Measurements from ENCODE around the gene LRRC3B.

Gene LRRC3B

GRCh38 chr3:26621906-26622620 lies 509 bp upstream of the LRRC3B start:
- TF ChIP-seq, protein P1, sequence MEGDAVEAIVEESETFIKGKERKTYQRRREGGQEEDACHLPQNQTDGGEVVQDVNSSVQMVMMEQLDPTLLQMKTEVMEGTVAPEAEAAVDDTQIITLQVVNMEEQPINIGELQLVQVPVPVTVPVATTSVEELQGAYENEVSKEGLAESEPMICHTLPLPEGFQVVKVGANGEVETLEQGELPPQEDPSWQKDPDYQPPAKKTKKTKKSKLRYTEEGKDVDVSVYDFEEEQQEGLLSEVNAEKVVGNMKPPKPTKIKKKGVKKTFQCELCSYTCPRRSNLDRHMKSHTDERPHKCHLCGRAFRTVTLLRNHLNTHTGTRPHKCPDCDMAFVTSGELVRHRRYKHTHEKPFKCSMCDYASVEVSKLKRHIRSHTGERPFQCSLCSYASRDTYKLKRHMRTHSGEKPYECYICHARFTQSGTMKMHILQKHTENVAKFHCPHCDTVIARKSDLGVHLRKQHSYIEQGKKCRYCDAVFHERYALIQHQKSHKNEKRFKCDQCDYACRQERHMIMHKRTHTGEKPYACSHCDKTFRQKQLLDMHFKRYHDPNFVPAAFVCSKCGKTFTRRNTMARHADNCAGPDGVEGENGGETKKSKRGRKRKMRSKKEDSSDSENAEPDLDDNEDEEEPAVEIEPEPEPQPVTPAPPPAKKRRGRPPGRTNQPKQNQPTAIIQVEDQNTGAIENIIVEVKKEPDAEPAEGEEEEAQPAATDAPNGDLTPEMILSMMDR (IDR thresholded peaks at IDR 0.05; ENCODE audit: low read depth, low read length) = no peak
- no peak overlapping the region for H3K4me3 ChIP-seq (replicated peaks in 1 of 2; ENCODE audit: low read depth in 2 of 2, low read length in 2 of 2)
- no peak for DNase-seq (ENCODE audit: low read depth in 2 of 2)

DNA sequence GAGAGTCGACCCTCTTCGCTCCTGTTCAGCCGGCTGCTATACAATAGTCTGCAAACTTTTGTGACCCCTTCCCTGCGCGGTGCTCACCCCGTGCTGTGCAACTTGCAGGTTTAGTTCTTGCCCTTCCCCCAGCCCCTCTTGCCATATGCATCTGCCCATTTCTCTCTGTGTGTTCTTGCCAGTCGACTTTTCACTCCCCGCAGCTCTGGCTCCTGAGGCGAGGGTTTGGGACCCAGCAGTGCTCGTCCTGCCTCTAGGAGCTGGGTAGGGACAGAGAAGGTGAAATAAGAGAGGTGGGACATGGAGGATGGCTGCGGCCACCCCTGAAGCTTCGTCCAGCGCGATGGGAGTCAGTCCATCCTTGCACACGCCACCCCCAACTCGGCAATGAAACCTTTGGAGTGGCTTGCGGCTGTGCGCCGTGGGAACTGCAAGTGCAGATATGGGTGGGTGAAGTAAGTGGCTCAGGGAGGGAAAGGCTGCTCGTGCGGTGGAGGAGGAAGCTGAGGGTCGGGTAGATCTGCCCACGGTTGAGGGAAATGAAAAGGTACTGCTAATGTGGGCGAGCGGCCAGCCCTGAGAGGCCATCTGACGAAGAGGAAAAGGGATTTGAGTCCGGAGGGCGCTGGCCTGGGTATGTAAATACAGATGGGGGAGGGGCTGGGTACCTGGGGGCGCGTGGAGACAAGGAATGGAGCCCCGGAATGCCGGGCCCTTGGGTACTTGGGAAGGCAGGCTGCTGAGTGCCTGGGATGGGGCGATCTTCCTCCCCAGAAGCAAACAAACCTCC lies 1.0 kb downstream of the LRRC3B start:
- no peak overlapping the region for H3K4me3 ChIP-seq (replicated peaks in 1 of 2; ENCODE audit: low read depth in 2 of 2, low read length in 2 of 2)
- TF ChIP-seq, protein P1 (IDR thresholded peaks at IDR 0.05; ENCODE audit: low read depth, low read length) = no peak
- no peak for DNase-seq (ENCODE audit: low read depth in 2 of 2)

- TF ChIP-seq, protein P1 (IDR thresholded peaks at IDR 0.05; ENCODE audit: low read depth, low read length) = no peak
- no peak overlapping the region for H3K4me3 ChIP-seq (replicated peaks in 1 of 2; ENCODE audit: low read depth in 2 of 2, low read length in 2 of 2)
- DNase-seq (ENCODE audit: low read depth in 2 of 2) = no peak
Observed at GRCh38 chr3:26624209-26624765, 1.7 kb downstream of the LRRC3B start.

DNA sequence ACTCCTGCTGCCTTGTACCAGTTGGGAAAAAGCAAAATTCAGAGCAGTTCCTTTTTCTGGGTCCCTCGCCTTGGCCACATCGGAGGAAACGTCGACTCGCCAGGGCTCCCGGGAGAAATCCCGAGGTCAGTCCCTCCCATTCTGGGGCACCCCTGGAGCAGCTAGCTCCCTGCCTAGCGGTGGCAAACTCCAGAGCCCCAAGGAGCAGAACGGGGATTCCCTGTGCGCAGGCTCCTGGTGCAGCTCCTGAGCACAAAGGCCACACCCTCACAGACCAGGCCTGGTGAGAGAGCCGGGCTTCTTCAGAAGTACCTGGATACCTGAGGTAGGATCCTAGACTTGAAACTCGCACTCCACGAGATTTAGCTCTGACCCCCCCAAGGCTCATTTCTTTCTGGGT lies 2.6 kb downstream of the LRRC3B start:
- TF ChIP-seq, protein P1 (IDR thresholded peaks at IDR 0.05; ENCODE audit: low read depth, low read length) = no peak
- DNase-seq (ENCODE audit: low read depth in 2 of 2) = no peak
- H3K4me3 ChIP-seq (replicated peaks in 1 of 2; ENCODE audit: low read depth in 2 of 2, low read length in 2 of 2) = no peak overlapping the region

GRCh38 chr3:26627080-26627479 lies 4.5 kb downstream of the LRRC3B start:
- DNase-seq (ENCODE audit: low read depth in 2 of 2) = no peak
- H3K4me3 ChIP-seq (replicated peaks in 1 of 2; ENCODE audit: low read depth in 2 of 2, low read length in 2 of 2) = no peak overlapping the region
- TF ChIP-seq, protein P1 (IDR thresholded peaks at IDR 0.05; ENCODE audit: low read depth, low read length) = no peak

GRCh38 chr3:26628915-26629314 lies 6.3 kb downstream of the LRRC3B start:
- H3K4me3 ChIP-seq (replicated peaks in 1 of 2; ENCODE audit: low read depth in 2 of 2, low read length in 2 of 2) = no peak overlapping the region
- DNase-seq (ENCODE audit: low read depth in 2 of 2) = no peak
- TF ChIP-seq, protein P1 (IDR thresholded peaks at IDR 0.05; ENCODE audit: low read depth, low read length) = no peak
